Endothelial cell of umbilical vein (primary cell): Measurements from ENCODE around the gene ABLIM2. TPM values are rescaled to one million over a fixed set of nuclear protein-coding genes. Genes with fewer than 3 reads are reported as not detected.

Experiments used
- BruUV-seq: library from RNA; stranded (reverse); fragments of 400-500 nt; replicated peaks from 2 replicates; lab custom pipeline; 2021; lab: Mats Ljungman, UMichigan
- CTCF ChIA-PET: fragments of 300-600, 350-600 bp; sonication (Branson Sonifier 250); formaldehyde crosslinking; loops from one replicate; lab custom pipeline; 2021; ENCODE audit warnings: antibody characterized with exemption, inconsistent platforms; lab: Charles Lee
- POLR2A ChIA-PET: fragments of 300-600, 350-600 bp; sonication (Branson Sonifier 250); formaldehyde crosslinking; loops from one replicate; lab custom pipeline; 2021; ENCODE audit warnings: antibody characterized with exemption, inconsistent platforms; lab: Charles Lee
- DNase-seq: peaks from one replicate; pipeline ENCODE4 v3.0.0-alpha.2; 2011; ENCODE audit warnings: low read depth, low spot score
- FAIRE-seq: peaks from 2 replicates; lab custom pipeline; 2011; peaks lifted over from hg19 to GRCh38; lab: Jason Lieb, UNC
- H2AFZ ChIP-seq: 2 replicates; pipeline ENCODE4 v1.6.0; 2012; ENCODE audit warnings: low read depth, low read length, control low read depth, inconsistent platforms
- H3K27ac ChIP-seq: 2 replicates; pipeline ENCODE4 v1.5.1; 2011; ENCODE audit warnings: low read depth, mild to moderate bottlenecking, control low read depth, low read length, moderate library complexity; ENCODE audit not compliant: insufficient read depth
- H3K27me3 ChIP-seq, 2 experiments: 2 replicates each; pipeline versions ENCODE4 v1.6.0 to v1.6.1; 2011; ENCODE audit warnings: low read length in 2 of 2, mixed read lengths in 1 of 2; ENCODE audit not compliant: control insufficient read depth in 2 of 2, insufficient read depth in 2 of 2
- H3K36me3 ChIP-seq, 2 experiments: 2 replicates in 1 of 2; 3 replicates in 1 of 2; pipeline ENCODE4 v1.5.1; 2011; ENCODE audit warnings: low read length in 2 of 2, mild to moderate bottlenecking in 1 of 2, moderate library complexity in 1 of 2; ENCODE audit not compliant: control insufficient read depth in 2 of 2, insufficient read depth in 2 of 2; ENCODE audit errors: extremely low read depth in 1 of 2
- H3K4me1 ChIP-seq: 3 replicates; pipeline ENCODE4 v1.5.1; 2011; ENCODE audit warnings: mild to moderate bottlenecking, low read length; ENCODE audit not compliant: control insufficient read depth, insufficient read depth; ENCODE audit errors: extremely low read depth
- H3K4me2 ChIP-seq: 2 replicates; pipeline ENCODE4 v1.6.1; 2011; ENCODE audit warnings: low read length, control low read depth, mixed read lengths; ENCODE audit not compliant: insufficient read depth
- H3K4me3 ChIP-seq, 3 experiments: fragments of 200-600 bp in 1 of 3; sonication (generic), shearing (Covaris generic) in 1 of 3; replicated peaks in 1 of 3; 2 replicates each; pipeline ENCODE4 v1.5.1; 2011 to 2016; ENCODE audit warnings: control low read depth in 3 of 3, low read length in 3 of 3, mild to moderate bottlenecking in 2 of 3, inconsistent platforms in 1 of 3, low read depth in 1 of 3, moderate library complexity in 1 of 3; ENCODE audit not compliant: insufficient read depth in 1 of 3
- H3K79me2 ChIP-seq: 2 replicates; pipeline ENCODE4 v1.6.0; 2012; ENCODE audit warnings: low read length, inconsistent platforms; ENCODE audit not compliant: control insufficient read depth, insufficient read depth
- H3K9ac ChIP-seq: replicated peaks from 2 replicates; pipeline ENCODE3; 2011; ENCODE audit warnings: low read length, control low read depth; ENCODE audit not compliant: insufficient read depth; ENCODE audit errors: extremely low read depth
- H3K9me1 ChIP-seq: replicated peaks from 3 replicates; pipeline ENCODE4 v1.6.0; 2011; ENCODE audit warnings: mild to moderate bottlenecking, low read length; ENCODE audit not compliant: control insufficient read depth, insufficient read depth; ENCODE audit errors: extremely low read depth
- H3K9me3 ChIP-seq: replicated peaks from 2 replicates; pipeline ENCODE4 v1.5.1; 2012; ENCODE audit warnings: low read length, inconsistent platforms; ENCODE audit not compliant: control insufficient read depth, insufficient read depth
- H4K20me1 ChIP-seq: replicated peaks from 2 replicates; pipeline ENCODE3; 2011; ENCODE audit warnings: mild to moderate bottlenecking, low read length; ENCODE audit not compliant: control insufficient read depth, insufficient read depth; ENCODE audit errors: extremely low read depth
- CTCF ChIP-seq, 2 donors: IDR thresholded peaks; 1 replicate in 1 of 2; 2 replicates in 1 of 2; pipeline ENCODE4 v1.5.1; 2011; ENCODE audit warnings: low read length in 2 of 2, mild to moderate bottlenecking in 2 of 2, moderate library complexity in 2 of 2, control low read depth in 1 of 2, inconsistent platforms in 1 of 2, low read depth in 1 of 2; ENCODE audit not compliant: insufficient read depth in 1 of 2; ENCODE audit errors: extremely low read depth in 1 of 2
- EZH2 ChIP-seq: IDR thresholded peaks from 2 replicates; pipeline ENCODE4 v1.6.1; 2012; ENCODE audit warnings: borderline replicate concordance, low read depth, mild to moderate bottlenecking, moderate library complexity, low read length, inconsistent platforms; ENCODE audit not compliant: severe bottlenecking
- FOS ChIP-seq: IDR thresholded peaks from 2 replicates; pipeline ENCODE4 v1.6.1; 2011; ENCODE audit warnings: mild to moderate bottlenecking, low read length, moderate library complexity, borderline replicate concordance; ENCODE audit not compliant: insufficient read depth
- GATA2 ChIP-seq: IDR thresholded peaks from 2 replicates; pipeline ENCODE4 v1.7.0; 2011; ENCODE audit warnings: low read depth, mild to moderate bottlenecking, moderate library complexity, mixed read lengths, low read length; ENCODE audit not compliant: insufficient read length, insufficient read depth
- JUN ChIP-seq: IDR thresholded peaks from 2 replicates; pipeline ENCODE4 v1.6.1; 2011; ENCODE audit warnings: borderline replicate concordance, low read depth; ENCODE audit not compliant: insufficient read length, insufficient read depth
- MAX ChIP-seq: IDR thresholded peaks from 2 replicates; pipeline ENCODE4 v1.6.1; 2011; ENCODE audit not compliant: insufficient read depth, insufficient read length
- MYC ChIP-seq: IDR thresholded peaks from one replicate; pipeline ENCODE4 v1.6.1; 2011; ENCODE audit warnings: mild to moderate bottlenecking, low read depth, low read length
- POLR2A ChIP-seq: IDR thresholded peaks from 2 replicates; pipeline ENCODE4 v1.6.1; 2012; ENCODE audit warnings: low read depth, mild to moderate bottlenecking, control low read depth, low read length
- POLR2AphosphoS5 ChIP-seq: IDR thresholded peaks from 2 replicates; pipeline ENCODE4 v1.6.1; 2012; ENCODE audit warnings: low read depth, mild to moderate bottlenecking, control low read depth, low read length, moderate library complexity; ENCODE audit not compliant: insufficient read depth
- dilution Hi-C: fragments of 300-500 bp; cut with MboI; formaldehyde crosslinking; loops from one replicate; pipeline ENCODE4 v1.15.0; 2019; ENCODE audit warnings: low sequenced_read_pairs; ENCODE audit not compliant: extremely low pct_ligation_motif_present
- intact Hi-C: fragments of 100-400 bp; cut with micrococcal nuclease; formaldehyde crosslinking; loops from one replicate; pipeline ENCODE4 v1.10.0; 2022
- polyA plus RNA-seq, 4 experiments: library from polyadenylated mRNA; depleted of rRNA in 3 of 4; stranded (reverse) in 3 of 4; unstranded in 1 of 4; fragments of >200 nt; gene quantifications; 2 replicates each; pipeline versions ENCODE4 v1.2.1 to v1.2.3, GENCODE V29; 2011 to 2012; ENCODE audit warnings: missing spikeins in 1 of 4
- total RNA-seq: library from RNA; stranded (reverse); gene quantifications from 2 replicates; pipeline ENCODE4 v1.2.3, GENCODE V29; 2021

ABLIM2 gene
- total and polyA plus RNA-seq, 2 donors (not counting 3 experiments of a cell fraction or from before 2014, with no cell fraction given), result 0.28 to 0.66 TPM

- Histone ChIP-seq H3K36me3 (no peaks in the 10 kb centered on the region), H2AFZ (no peak overlapping the region), H3K79me2 (no peaks in the 10 kb centered on the region), H3K4me2 (no peak overlapping the region), H3K4me1 (no peaks in the 10 kb centered on the region), H3K27ac (no peak overlapping the region), H4K20me1 (no peaks in the 10 kb centered on the region), H3K4me3 (no peak overlapping the region), H3K9ac (no peak overlapping the region), H3K9me1 (no peaks in the 10 kb centered on the region), H3K9me3 (no peaks in the 10 kb centered on the region), H3K27me3 (no peaks in the 10 kb centered on the region)
- TF ChIP-seq GATA2 (no peak), MAX (no peak), CTCF (IDR thresholded peaks at IDR 0.05; ENCODE audit: extremely low read depth in 1 of 2, insufficient read depth in 1 of 2, low read depth in 1 of 2, low read length in 2 of 2) (no peak), POLR2AphosphoS5 (no peak)
- intact Hi-C loops, result no loop called here
- POLR2A ChIA-PET, result no interaction called here
- FAIRE-seq (no peak), DNase-seq (no peak)
- dilution Hi-C loops, result no loop called here
- no TSS peak for BruUV-seq
- CTCF ChIA-PET, result no interaction called here
Measured at GRCh38 chr4:8121292-8122015, 37.2 kb downstream of the ABLIM2 start.

- Histone ChIP-seq H3K4me3 (no peak overlapping the region), H2AFZ (no peak overlapping the region), H3K79me2 (no peaks in the 10 kb centered on the region), H4K20me1 (no peaks in the 10 kb centered on the region), H3K9ac (no peak overlapping the region), H3K27me3 (no peaks in the 10 kb centered on the region), H3K27ac (no peak overlapping the region), H3K9me3 (no peaks in the 10 kb centered on the region), H3K4me2 (no peak overlapping the region), H3K9me1 (no peaks in the 10 kb centered on the region), H3K36me3 (no peaks in the 10 kb centered on the region), H3K4me1 (no peaks in the 10 kb centered on the region)
- DNase-seq (no peak), FAIRE-seq (no peak)
- POLR2A ChIA-PET, result no interaction called here
- TF ChIP-seq JUN, result no peak
- no peak for TF ChIP-seq GATA2
- TF ChIP-seq MAX, result no peak
- TF ChIP-seq FOS, result no peak
- TF ChIP-seq MYC, result no peak
- TF ChIP-seq POLR2A, result no peak
- no peak for TF ChIP-seq POLR2AphosphoS5
- no peak for TF ChIP-seq EZH2
- no TSS peak for BruUV-seq
- dilution Hi-C loops, result no loop called here
- intact Hi-C loops, result no loop called here
- CTCF ChIA-PET, result interaction anchor here (0.8 kb wide), 1 partner anchor 47 kb away, joined by 3 read pairs; no protein-coding TSS in a partner anchor
Measured at GRCh38 chr4:8120501-8120900, 38.1 kb downstream of the ABLIM2 start.
